GM15510 (cell line): ENCODE measurements around the gene HMOX1.
A peak's percentile ranks its signal among the peaks of the same experiment; 100 is the strongest.

ENCODE experiments used
- POLR2A ChIP-seq: IDR thresholded peaks from 3 replicates; pipeline ENCODE4 v1.6.1; 2011; ENCODE audit warnings: borderline replicate concordance; ENCODE audit not compliant: insufficient read length; ENCODE audit errors: extremely low read depth

HMOX1 gene, protein sequence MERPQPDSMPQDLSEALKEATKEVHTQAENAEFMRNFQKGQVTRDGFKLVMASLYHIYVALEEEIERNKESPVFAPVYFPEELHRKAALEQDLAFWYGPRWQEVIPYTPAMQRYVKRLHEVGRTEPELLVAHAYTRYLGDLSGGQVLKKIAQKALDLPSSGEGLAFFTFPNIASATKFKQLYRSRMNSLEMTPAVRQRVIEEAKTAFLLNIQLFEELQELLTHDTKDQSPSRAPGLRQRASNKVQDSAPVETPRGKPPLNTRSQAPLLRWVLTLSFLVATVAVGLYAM

DNA sequence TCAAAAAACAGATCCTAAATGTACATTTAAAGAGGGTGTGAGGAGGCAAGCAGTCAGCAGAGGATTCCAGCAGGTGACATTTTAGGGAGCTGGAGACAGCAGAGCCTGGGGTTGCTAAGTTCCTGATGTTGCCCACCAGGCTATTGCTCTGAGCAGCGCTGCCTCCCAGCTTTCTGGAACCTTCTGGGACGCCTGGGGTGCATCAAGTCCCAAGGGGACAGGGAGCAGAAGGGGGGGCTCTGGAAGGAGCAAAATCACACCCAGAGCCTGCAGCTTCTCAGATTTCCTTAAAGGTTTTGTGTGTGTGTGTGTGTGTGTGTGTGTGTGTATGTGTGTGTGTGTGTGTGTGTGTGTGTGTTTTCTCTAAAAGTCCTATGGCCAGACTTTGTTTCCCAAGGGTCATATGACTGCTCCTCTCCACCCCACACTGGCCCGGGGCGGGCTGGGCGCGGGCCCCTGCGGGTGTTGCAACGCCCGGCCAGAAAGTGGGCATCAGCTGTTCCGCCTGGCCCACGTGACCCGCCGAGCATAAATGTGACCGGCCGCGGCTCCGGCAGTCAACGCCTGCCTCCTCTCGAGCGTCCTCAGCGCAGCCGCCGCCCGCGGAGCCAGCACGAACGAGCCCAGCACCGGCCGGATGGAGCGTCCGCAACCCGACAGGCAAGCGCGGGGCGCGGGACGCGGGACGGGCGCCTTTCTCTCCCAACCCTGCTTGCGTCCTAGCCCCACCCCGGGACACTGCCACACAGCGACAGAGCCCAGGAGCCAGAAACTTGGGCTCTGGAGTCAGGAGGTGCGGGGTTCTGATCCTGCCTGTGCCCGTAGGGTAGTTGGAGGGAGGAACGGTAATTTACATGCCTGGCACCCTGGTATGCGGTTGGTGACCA is at the start of gene HMOX1:
Gene HMOX1, plus strand, starts transcription at position 560 of the 887 bp plus-strand sequence. Its CDS starts 78 bp downstream, at position 638.
- peak; percentile 96 for TF ChIP-seq POLR2A

DNA sequence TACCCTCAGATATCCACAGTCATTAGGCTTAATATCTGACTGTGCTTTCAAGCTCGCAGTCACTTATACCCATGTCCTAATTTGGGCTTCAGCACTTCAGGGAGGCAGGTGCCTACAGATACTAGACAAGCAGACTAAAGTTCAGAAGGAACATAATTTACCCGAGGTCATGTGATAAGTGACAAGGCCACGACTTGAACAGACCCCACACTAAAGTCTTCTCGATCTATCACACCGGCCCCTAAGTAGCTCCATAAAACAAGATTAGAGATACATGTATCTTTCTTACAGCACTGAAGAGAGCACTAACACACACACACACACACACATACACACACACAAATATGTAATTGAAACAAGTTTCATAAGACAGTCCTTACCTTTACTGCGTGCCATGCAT is 48.6 kb upstream of the HMOX1 start:
- TF ChIP-seq POLR2A, result no peak

DNA sequence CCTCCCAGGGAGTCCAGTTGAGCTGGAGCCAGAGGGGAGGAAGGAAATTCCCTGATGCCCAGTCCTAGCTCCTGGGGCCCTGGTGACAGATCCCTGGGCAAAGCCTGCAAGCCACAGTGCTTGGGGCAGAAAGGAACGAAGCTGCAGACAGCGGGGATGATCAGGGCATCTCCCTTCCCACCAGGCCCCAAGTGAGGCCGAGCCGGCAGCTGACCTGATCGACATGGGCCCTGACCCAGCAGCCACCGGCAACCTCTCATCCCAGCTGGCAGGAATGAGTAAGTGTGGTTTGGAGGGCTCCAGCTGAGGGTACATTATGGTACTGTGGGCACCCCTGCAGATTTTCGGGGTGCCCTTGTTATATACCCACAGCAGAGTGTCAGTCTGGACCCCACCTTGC is 47.7 kb upstream of the HMOX1 start:
- TF ChIP-seq POLR2A, result no peak

DNA sequence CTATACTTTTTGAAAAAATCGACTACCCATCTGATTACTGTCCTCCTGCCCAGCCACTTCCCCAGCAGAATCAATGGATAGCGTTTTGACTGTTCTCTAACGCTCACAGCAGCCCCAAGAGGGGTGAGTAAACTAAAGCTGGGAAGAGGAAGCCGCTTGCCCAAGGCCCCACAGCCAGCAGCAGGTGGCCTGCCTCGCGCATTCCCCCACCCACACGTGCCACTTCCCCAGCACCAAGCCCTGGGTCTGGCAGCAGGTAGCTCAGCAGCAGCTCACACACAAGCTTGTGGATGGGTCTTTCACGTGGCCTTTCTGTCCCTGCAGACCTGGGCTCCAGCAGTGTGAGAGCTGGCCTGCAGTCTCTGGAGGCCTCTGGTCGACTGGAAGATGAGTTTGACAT is 46.9 kb upstream of the HMOX1 start:
- TF ChIP-seq POLR2A, result no peak

DNA sequence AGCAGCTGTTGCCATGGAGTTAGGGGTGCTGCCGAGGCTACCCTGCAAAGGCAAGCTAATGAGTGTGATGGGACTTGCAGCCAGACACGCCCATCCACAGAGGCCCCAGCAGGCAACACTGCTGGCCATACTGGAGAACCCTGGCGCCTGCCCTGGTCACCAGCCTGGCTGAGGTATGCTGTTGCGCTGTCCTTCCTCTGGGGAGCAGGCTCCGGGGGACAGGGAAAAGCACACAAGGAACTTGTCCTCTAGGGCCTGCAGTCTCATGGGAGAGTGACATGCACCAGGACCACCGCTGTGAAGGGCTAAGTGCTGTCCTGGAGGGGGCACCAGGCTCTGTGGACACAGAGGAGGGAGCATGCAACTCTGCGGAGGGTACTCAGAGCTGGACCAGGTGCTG is 45.4 kb upstream of the HMOX1 start:
- TF ChIP-seq POLR2A, result no peak

DNA sequence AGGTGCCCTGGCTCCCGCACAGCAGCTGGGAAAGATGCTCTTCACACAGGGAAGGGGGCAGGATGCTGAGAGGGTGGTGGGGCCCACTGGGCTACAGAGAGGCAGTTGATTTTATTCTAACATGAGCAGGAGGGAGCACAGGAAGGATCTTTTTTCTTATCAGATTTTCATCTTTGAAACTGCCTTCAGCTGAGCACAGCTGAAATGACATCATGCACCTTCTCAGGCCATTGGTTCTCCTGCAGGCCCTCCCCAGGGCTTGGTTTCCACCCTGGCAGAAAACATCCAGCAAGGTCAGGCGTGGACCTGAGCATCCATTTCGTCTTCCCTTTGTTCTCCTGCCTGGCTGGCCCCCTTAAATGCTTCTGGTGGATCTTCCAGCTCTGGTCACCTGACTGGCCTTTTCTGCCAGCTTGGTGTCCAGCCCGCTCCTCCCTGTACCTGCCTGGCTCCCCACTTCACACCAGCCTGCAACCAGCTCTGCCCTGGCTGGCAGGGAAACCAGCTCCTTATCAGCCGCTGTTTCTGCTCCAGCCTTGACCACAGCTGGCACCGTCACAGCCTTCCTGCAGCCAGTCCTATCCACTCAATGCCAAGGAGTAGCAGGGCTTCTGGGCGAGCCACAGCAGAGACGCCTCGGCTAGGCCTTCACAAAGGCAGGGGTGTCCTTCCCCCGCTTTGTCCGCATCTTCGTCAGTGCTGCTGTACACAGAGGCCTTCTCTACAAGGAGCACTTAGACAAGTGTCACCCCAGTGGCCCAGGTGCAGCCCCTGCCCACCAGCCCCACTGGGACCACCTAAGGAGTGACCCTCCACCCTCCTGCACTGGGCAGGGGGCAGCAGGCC is 44.7 kb upstream of the HMOX1 start:
- no peak for TF ChIP-seq POLR2A

DNA sequence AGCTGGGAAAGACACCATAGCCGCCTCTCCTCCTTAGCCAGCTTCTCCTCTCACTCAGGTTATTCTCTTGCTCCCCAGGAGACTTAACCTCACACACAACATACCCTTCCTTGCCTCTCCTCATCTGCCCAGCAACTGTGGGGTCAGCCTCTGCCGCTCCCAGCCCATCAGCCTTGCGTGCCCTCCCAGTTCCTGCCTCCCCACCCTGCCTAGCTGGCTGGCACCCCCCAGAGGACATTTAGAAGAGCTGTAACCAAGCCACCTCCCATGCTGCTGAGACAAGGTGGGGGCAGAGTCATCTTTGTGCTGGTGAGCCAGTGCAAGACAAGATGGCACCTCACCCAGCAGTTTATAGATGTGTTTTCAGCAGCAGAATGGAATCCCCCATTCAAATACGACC is 43.0 kb upstream of the HMOX1 start:
- TF ChIP-seq POLR2A, result no peak

DNA sequence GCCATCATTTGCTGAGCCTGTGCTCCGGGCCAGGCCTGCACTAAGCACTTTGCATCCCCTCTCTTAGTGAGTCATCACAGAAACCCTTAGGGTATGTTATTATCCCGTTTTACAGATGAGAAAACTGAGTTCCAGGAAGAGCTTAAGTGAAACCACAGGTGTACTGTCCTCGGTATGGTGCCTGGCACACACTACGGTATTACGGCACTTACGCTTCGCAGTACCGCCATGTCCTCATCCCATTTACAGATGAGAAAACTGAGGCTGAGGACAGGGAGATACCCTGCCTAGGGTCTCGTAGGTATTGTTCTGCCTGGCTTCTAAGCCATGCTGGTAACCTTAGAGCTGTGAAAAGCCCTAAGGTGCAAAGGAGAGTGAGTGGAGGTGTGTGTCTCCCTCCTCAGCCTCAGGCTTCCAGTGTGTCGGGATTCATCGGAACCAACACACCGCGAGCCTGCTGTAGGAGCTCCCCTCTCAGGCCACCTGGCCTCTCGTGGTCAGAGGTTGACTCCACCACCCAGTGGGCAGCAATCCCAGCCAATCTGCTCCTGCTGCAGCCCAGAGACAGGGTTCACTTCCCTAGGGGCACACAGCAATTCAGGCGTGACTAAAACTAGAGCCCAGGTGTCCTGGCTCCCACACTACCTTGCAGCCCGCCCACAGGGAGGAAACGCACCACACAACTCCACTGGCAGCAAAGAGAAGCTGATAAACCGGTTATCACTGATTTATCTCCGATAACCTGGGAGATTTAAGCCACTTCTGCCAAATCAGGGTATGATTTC is 39.6 kb upstream of the HMOX1 start:
- TF ChIP-seq POLR2A, result no peak

DNA sequence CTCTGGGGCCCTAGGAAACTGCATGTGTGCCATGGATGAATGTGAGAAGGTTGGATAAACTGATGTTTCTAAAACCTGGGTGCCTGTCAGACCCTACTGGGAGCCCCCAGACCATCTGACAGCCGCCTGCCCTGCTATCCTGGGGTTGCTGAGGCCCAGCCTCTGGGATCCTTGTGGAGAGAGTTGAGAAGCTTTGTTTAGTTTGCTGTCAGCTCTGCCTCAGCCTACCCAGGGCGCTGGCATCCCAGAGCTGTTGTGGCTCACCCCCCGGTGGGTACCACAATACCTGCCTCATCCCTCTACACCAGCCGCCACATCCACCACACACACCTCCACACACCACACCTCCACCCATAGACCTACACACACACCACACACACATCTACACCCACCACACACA is 38.5 kb upstream of the HMOX1 start:
- TF ChIP-seq POLR2A, result no peak

DNA sequence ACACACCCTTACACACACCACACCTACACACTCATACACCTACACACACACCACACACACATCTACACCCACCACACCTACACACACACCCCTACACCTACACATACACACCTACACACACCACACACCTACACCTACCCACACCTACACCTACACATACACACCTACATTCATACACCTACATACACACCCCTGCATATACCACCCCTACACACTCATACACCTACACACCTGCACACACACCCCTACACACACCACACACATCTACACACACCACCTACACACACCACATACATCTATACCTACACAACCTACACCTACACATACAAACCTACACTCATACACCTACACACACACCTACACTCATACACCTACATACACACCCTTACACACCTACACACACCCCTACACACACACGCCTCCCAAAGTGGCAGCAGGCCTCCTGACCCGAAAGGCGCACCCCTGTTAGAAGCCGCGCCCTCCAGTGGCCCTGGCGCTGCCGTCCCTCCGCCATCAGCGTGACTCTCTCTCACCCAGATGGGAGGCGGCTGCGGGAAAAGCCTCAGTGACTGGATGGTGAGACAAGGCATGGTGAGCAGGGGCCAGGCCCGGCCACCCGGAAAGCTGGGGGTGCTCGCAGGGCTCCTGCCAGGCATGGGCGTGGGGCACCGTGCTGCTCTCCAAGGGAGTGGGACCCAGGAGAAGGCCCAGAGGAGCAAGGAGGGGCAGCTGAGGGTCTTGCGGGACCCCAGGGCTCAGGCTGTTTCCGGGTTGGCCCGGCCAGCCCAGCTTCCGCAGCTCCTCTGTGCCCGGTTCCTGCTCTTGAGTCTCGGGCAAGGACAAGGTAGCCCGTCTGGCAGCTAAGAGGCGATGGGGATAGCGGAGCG is 37.0 kb upstream of the HMOX1 start:
- TF ChIP-seq POLR2A, result no peak

DNA sequence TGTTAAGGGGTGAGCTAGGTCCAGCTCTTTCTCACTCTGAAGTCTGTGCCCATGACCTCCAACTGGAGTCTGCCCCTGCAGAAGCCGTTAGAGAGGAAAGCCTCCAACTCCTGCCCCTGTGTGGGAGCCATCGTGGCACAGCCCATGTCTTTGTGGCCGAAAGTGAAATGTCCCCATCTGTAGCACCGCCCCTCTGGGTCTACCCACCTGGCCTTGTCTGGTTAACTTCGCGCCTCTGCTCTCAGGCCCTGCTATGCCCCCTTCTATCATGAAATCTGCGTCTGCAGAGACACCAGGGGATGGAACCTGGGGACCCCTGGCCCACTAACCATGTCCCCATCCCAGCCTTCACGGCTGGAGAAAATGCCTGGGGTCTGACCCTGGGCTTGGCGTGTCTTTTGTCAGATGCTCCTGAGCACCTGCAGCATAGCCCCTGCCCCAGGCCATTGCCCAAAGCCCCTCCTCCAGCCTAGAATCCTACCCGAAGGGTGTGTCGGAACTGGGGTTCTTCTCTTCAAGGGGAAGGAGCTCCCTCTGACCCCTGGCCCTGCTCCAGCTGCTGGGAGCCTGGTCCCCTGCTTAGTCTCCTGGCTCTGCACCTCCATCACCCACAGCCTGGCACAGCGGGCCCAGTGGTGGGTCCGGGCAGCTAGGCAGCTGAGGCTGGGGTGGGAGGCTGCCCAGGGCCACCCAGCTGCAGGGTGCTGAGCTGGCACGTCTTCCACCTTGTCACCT is 35.8 kb upstream of the HMOX1 start:
- TF ChIP-seq POLR2A, result no peak

DNA sequence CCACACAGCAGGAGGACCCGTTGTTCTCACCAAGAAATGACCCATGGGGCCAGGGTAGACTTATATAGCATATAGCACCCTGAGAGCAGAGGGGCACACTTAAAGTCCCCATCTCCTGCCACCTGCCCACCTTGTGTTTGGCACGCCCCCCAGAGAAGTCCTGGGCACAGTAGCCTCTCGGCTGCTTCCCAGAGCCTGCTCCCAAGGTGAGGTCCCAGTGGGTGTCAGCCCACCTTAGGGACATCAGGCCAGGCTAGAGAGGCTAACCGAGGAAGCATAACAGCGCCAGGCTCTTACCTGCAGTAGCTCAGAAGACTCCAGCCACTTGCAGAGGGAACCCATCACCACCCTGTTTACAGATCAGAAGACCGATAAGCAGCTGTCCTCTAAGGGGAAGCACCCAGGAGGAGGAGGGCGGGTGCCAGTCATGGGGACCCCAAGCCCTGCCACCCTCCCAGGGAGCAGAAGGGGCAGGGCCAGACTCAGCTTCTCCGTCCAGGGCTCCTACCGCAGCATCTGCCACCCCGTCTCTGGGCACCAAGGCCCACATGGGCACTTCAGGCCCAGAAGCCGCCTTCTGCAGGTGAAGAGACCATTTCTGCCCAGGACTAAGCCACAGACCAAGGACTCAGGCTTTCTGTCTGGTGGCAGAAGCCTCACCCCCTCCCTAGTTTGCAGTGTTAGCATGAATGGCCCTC is 34.9 kb upstream of the HMOX1 start:
- TF ChIP-seq POLR2A, result no peak

DNA sequence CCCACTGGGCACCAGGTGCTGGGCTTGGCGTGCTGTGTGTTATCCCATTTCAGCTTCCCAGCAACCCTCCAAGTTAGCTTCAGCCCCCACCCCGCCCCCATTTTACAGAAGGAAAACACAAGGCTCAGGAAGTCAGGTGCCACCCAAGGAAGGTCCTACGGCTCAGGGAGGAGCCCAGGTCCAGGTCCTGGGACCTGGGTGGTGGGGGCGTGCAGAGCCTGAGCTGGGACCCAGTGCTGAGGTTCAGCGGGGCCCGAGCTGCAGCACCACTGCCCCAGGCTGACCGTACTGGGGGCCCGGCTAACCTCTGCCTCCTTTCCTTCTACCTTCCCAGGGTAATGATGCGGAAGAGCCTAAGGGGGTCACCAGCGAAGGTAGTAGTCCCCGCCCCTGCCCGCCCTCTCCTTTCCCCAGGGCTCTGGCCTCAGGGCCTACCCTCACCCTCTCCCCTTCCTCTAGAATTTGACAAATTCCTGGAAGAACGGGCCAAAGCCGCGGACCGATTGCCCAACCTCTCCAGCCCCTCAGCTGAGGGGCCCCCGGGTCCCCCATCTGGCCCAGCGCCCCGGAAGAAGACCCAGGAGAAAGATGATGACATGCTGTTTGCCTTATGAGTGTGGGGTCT is 34.2 kb upstream of the HMOX1 start:
- TF ChIP-seq POLR2A, result no peak
